ENCODE results near the gene SCNM1. TPM values are rescaled to one million over a fixed set of nuclear protein-coding genes. Genes with fewer than 3 reads are reported as not detected.

SCNM1 gene
- total and polyA plus RNA-seq, 2 experiments from 2014 or later, result 27.1 to 92.3 TPM

DNA sequence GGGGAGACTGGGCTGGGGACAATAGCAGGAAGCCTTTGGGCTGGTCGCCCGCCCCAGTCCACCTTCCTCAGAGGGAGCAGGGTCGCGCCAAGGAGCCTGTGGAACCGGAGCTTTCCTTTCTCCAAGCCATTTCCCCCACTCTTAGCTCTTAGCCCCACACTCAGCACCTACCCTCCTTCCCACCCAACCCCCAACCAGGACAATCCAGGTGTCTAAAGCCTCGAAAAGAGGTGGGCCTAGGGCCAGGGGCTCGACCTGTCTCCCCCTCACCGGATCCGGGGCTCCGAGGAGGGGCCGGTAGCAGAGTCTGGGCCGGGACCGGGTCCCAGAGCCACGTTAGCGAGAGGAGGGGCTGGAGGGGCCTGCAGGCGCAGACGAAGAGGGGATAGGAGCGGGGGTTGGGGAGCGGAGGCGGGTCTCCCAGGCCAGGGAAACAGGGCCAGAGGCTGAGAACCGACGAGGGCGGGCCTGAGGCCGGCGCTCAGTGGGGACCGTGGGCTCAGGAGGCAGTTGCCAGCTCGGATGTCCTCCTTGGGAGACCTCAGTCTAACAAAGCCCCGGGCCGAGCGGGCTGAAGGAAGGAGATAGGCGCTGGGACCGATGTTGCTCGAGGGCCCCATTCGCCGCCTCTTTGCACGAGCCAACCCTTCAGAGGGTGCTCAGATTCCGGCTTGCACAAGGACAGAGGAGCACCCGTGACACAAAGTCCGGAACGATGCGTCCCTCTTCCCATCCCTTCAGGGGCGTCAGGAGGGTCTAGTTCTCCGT lies 20.5 kb upstream of the SCNM1 start:
- no peaks in the 10 kb centered on the region for H3K9me2 ChIP-seq (ENCODE audit: insufficient read depth)
- Mint-ChIP-seq H3K4me1 (peaks cover 39% of the 10 kb centered on the region), H3K36me3 (ENCODE audit: low read depth) (no peaks in the 10 kb centered on the region; the same call in 2 of the 3 replicates), H3K9me3 (no peaks in the 10 kb centered on the region), H3K4me3 (peak overlapping the region; percentile 82), H3K27ac (no peak overlapping the region), H3K27me3 (ENCODE audit: insufficient read depth, low read depth, poor library complexity) (peaks cover 32% of the 10 kb centered on the region)
- no peaks in the 10 kb centered on the region for H3K36me3 ChIP-seq (ENCODE audit: insufficient read depth)
- TF ChIP-seq, protein P1, sequence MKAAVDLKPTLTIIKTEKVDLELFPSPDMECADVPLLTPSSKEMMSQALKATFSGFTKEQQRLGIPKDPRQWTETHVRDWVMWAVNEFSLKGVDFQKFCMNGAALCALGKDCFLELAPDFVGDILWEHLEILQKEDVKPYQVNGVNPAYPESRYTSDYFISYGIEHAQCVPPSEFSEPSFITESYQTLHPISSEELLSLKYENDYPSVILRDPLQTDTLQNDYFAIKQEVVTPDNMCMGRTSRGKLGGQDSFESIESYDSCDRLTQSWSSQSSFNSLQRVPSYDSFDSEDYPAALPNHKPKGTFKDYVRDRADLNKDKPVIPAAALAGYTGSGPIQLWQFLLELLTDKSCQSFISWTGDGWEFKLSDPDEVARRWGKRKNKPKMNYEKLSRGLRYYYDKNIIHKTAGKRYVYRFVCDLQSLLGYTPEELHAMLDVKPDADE (IDR thresholded peaks at IDR 0.05), result no peak
- TF ChIP-seq ZNF114 (CRISPR knock-in tag; IDR thresholded peaks at IDR 0.05), result no peak
- no peak for TF ChIP-seq CREB1 (CRISPR knock-in tag; IDR thresholded peaks at IDR 0.05; ENCODE audit: low read depth)
- no peak for TF ChIP-seq EZH2 (IDR thresholded peaks at IDR 0.05; ENCODE audit: low read depth, unreplicated experiment)
- no peak for TF ChIP-seq ZNF331 (CRISPR knock-in tag; IDR thresholded peaks at IDR 0.05; ENCODE audit: low read depth)
- no peak for TF ChIP-seq EZH2phosphoT487 (IDR thresholded peaks at IDR 0.05; ENCODE audit: unreplicated experiment)
- TF ChIP-seq, protein P2, sequence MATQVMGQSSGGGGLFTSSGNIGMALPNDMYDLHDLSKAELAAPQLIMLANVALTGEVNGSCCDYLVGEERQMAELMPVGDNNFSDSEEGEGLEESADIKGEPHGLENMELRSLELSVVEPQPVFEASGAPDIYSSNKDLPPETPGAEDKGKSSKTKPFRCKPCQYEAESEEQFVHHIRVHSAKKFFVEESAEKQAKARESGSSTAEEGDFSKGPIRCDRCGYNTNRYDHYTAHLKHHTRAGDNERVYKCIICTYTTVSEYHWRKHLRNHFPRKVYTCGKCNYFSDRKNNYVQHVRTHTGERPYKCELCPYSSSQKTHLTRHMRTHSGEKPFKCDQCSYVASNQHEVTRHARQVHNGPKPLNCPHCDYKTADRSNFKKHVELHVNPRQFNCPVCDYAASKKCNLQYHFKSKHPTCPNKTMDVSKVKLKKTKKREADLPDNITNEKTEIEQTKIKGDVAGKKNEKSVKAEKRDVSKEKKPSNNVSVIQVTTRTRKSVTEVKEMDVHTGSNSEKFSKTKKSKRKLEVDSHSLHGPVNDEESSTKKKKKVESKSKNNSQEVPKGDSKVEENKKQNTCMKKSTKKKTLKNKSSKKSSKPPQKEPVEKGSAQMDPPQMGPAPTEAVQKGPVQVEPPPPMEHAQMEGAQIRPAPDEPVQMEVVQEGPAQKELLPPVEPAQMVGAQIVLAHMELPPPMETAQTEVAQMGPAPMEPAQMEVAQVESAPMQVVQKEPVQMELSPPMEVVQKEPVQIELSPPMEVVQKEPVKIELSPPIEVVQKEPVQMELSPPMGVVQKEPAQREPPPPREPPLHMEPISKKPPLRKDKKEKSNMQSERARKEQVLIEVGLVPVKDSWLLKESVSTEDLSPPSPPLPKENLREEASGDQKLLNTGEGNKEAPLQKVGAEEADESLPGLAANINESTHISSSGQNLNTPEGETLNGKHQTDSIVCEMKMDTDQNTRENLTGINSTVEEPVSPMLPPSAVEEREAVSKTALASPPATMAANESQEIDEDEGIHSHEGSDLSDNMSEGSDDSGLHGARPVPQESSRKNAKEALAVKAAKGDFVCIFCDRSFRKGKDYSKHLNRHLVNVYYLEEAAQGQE (IDR thresholded peaks at IDR 0.05; ENCODE audit: unreplicated experiment), result no peak
- TF ChIP-seq JUNB (IDR thresholded peaks at IDR 0.05; ENCODE audit: unreplicated experiment), result no peak
- TF ChIP-seq, protein P3, sequence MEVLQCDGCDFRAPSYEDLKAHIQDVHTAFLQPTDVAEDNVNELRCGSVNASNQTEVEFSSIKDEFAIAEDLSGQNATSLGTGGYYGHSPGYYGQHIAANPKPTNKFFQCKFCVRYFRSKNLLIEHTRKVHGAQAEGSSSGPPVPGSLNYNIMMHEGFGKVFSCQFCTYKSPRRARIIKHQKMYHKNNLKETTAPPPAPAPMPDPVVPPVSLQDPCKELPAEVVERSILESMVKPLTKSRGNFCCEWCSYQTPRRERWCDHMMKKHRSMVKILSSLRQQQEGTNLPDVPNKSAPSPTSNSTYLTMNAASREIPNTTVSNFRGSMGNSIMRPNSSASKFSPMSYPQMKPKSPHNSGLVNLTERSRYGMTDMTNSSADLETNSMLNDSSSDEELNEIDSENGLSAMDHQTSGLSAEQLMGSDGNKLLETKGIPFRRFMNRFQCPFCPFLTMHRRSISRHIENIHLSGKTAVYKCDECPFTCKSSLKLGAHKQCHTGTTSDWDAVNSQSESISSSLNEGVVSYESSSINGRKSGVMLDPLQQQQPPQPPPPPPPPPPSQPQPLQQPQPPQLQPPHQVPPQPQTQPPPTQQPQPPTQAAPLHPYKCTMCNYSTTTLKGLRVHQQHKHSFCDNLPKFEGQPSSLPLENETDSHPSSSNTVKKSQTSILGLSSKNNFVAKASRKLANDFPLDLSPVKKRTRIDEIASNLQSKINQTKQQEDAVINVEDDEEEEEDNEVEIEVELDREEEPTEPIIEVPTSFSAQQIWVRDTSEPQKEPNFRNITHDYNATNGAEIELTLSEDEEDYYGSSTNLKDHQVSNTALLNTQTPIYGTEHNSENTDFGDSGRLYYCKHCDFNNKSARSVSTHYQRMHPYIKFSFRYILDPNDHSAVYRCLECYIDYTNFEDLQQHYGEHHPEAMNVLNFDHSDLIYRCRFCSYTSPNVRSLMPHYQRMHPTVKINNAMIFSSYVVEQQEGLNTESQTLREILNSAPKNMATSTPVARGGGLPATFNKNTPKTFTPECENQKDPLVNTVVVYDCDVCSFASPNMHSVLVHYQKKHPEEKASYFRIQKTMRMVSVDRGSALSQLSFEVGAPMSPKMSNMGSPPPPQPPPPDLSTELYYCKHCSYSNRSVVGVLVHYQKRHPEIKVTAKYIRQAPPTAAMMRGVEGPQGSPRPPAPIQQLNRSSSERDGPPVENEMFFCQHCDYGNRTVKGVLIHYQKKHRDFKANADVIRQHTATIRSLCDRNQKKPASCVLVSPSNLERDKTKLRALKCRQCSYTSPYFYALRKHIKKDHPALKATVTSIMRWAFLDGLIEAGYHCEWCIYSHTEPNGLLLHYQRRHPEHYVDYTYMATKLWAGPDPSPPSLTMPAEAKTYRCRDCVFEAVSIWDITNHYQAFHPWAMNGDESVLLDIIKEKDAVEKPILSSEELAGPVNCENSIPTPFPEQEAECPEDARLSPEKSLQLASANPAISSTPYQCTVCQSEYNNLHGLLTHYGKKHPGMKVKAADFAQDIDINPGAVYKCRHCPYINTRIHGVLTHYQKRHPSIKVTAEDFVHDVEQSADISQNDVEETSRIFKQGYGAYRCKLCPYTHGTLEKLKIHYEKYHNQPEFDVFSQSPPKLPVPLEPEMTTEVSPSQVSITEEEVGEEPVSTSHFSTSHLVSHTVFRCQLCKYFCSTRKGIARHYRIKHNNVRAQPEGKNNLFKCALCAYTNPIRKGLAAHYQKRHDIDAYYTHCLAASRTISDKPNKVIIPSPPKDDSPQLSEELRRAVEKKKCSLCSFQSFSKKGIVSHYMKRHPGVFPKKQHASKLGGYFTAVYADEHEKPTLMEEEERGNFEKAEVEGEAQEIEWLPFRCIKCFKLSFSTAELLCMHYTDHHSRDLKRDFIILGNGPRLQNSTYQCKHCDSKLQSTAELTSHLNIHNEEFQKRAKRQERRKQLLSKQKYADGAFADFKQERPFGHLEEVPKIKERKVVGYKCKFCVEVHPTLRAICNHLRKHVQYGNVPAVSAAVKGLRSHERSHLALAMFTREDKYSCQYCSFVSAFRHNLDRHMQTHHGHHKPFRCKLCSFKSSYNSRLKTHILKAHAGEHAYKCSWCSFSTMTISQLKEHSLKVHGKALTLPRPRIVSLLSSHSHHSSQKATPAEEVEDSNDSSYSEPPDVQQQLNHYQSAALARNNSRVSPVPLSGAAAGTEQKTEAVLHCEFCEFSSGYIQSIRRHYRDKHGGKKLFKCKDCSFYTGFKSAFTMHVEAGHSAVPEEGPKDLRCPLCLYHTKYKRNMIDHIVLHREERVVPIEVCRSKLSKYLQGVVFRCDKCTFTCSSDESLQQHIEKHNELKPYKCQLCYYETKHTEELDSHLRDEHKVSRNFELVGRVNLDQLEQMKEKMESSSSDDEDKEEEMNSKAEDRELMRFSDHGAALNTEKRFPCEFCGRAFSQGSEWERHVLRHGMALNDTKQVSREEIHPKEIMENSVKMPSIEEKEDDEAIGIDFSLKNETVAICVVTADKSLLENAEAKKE (CRISPR knock-in tag; IDR thresholded peaks at IDR 0.05), result no peak
- no peak for TF ChIP-seq STAT1 (IDR thresholded peaks at IDR 0.05; ENCODE audit: unreplicated experiment)
- TF ChIP-seq, protein P4, sequence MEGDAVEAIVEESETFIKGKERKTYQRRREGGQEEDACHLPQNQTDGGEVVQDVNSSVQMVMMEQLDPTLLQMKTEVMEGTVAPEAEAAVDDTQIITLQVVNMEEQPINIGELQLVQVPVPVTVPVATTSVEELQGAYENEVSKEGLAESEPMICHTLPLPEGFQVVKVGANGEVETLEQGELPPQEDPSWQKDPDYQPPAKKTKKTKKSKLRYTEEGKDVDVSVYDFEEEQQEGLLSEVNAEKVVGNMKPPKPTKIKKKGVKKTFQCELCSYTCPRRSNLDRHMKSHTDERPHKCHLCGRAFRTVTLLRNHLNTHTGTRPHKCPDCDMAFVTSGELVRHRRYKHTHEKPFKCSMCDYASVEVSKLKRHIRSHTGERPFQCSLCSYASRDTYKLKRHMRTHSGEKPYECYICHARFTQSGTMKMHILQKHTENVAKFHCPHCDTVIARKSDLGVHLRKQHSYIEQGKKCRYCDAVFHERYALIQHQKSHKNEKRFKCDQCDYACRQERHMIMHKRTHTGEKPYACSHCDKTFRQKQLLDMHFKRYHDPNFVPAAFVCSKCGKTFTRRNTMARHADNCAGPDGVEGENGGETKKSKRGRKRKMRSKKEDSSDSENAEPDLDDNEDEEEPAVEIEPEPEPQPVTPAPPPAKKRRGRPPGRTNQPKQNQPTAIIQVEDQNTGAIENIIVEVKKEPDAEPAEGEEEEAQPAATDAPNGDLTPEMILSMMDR (conservative IDR thresholded peaks at IDR 0.05; ENCODE audit: low read depth in 2 of 2), result no peak
- TF ChIP-seq NANOG (IDR thresholded peaks at IDR 0.05; ENCODE audit: borderline replicate concordance), result no peak
- TF ChIP-seq POLR2AphosphoS5 (IDR thresholded peaks at IDR 0.05; ENCODE audit: low read depth), result no peak
- peaks cover 9% of the 10 kb centered on the region; the same call in 1 of the 2 replicates for H3F3A ChIP-seq (replicated peaks; ENCODE audit: low read depth)
- H3K27ac ChIP-seq (ENCODE audit: low read depth), result no peak overlapping the region
- DNase-seq (ENCODE audit: low spot score) (peak; percentile 60), ATAC-seq (peak; percentile 25)
- peak overlapping the region; percentile 98 for H3K4me2 ChIP-seq
- peak overlapping the region; percentile 96 for H3K4me3 ChIP-seq
- H4K20me1 ChIP-seq (replicated peaks; ENCODE audit: insufficient read depth), result peaks cover 5% of the 10 kb centered on the region; the same call in 1 of the 2 replicates
- no peaks in the 10 kb centered on the region; the same call in 1 of the 2 replicates for H3K79me2 ChIP-seq (replicated peaks; ENCODE audit: insufficient read depth)
- H2AFZ ChIP-seq, result peak overlapping the region; percentile 91
- peaks cover 35% of the 10 kb centered on the region for H3K4me1 ChIP-seq (ENCODE audit: insufficient read depth)
- peaks cover 35% of the 10 kb centered on the region for H3K27me3 ChIP-seq (ENCODE audit: insufficient read depth)

All from GM23338 (cell line).